ENCODE measurements around the gene FMN1.

FMN1 gene

DNA sequence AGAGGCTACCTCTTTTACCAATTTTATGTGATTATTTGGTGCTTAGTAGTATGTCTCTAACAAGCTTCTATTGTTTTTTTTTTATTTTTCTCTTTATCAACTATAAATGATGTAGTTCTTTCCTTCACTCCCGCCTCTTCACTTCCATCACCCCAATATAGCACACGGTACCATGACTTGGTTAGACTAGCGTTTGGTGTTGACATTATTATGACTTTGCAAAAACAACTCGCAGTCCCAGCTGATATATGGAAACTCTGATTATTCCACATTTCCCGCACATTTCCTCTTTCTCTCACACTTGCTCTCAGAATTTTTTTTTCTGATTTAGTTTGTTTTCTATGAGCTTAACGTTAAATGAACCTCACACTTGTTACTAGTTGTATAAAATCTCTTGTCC lies 314.5 kb downstream of the FMN1 start:
- no peak for DNase-seq

DNA sequence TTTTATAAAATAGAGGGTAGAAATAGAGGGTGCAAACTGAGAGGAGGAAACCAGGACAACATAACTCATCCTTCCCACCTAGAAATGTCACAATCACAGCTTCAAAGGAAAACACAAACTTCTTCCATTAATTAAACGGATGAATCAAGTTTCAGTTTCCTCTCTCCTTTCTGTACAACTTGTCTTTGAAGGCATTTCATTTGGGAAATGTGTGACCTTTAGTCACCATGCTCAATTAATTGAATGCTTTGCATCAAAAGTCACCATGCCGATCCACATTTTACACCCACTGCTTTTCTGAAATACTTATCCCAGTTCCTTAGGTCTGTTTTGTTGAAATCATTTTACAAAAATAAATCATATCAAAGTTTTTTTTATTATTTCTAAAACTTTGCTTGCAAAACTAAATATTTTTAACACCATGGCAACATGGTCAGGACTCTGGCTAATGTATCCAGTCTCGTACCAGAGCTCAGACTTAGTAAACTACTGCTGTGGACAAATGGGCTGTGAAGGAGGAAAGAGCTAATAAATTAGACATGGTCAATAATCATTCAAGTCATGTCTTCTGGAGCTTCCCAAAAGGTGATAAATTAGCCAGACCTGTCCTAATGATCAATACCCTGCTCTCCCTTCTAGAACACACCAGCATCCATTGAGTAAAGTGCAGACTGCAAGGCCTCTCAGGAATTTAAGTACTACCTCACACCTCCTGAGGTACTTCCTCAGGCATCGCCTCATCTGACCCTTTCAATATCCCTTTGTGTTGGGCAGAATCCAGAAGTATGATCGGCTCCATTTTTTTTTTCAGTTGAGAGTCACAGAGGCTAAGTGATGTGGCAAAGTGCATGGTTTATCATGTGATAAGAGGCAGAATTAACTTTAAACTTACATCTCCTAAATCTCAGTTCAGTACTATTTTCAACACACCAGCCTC lies 315.4 kb downstream of the FMN1 start:
- DNase-seq, result no peak

DNA sequence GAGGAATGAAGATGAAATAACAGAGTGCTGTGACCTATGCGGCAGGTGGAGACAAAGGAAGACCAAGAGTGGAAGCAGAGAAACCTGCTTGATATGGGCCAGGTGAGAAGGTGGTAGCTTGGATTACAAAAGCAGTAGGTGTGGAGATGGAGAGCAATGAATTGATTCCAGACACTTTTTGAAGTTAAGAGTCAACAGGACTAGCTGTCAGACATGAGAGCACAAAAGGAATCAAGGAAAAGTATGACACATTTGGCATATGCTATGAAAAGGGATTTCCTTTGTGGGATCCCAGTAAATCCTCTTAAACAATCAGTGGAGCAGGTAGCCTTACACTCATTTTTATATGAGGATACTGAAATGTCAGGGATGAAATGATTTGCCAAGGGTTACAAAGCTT lies 316.2 kb downstream of the FMN1 start:
- no peak for DNase-seq

DNA sequence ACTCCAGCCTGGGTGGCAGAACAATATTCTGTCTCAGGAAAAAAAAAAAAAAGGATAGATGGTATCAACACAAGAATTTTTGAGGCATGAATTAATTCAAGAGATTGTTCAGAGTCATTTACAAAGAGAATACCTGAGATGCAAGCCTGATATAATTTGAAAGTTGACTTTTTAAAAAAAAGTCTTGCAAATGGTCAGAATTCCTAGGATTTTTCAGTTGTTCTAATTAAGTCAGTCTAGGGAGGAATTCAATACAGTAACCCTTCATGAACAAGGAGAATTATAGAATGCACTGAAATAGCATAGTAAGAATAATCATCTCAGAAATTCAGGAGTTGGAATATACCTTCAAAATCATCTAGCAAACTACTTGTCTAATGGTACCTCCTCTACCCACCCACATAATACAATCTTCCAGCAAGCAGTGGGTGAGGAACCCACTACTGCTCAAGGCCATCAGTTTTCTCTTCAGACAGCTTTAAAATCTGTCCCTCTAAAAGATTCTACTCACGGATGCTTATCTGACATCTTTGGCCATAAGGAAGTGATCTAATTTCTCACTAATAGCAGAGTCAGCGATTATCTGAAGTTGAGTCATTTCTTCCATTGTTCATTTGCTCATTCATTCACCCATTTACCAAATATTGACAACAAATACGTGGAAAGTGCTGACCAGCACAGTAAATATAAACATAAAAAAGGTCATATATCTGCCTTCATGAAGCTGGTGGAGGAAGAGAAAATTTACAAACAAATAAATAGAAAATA lies 317.1 kb downstream of the FMN1 start:
- no peak for DNase-seq

DNA sequence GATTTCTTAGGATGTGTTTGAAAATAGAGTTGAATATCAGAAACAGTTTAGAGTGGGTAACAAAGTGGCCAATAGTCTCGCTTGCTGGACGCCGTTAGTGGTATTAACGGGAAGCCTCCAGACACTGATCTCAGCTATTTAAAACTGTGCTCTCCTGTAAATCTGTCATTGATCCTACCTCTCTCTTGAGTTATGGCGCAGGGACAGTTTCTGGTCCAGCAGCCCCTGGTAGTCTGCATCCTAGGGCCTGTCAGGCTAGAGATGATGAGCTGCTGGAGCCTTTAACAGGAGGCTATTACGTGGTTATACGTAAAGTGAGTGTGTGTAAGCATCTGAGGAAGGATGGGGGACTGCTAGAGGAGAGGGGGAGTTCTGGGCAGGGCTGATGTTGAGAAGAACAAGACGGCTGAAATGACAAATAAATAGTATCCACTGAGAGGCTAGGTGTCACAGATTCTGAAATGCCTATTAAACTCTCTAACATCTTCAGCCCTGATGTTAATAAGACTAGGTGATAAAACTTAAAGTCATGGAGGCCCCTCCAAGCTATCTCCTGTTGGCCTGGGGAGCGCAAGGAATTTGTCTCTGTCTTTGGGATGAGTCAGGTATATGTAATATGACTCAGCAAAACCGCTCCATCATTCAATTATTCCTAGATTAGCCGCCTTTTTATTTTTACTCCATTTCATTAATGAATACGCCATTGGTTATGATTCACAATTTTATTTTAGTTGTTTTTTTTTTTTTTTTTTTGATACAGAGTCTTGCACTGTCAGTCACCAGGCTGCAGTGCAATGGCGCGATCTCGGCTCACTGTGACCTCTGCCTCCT lies 321.0 kb downstream of the FMN1 start:
- DNase-seq, result peak; percentile 64

DNA sequence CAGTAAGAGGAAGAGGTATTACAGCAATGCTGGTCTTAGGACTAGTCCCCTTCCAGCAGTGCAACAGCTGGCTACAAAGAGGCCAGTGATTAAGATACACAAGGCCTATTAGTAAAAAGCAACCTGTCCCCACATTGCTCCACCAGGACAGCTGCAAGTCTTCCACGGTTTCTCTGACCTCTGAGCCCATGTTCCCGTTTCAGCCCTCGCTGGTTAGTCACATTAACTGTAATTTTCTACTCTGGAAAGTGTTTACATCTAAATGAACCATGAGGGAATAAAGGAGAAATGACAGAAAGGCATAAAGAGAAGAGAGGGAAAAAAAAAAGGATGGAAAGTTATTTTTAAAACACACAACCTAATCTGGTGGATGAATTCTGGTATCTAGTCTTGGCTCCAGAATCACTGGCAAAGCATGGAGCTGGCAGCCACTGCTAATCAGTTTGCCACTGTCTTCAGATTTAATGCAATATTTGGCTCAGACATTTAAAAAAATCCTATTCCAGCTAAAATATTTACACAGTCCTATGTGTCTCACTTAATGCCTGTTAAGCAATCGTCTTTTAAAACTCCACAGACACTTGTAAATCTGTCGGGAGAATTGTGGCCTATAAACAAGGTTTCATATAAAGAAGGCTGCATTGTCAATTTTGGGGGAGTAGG lies 321.8 kb downstream of the FMN1 start:
- peak; percentile 62 for DNase-seq

DNA sequence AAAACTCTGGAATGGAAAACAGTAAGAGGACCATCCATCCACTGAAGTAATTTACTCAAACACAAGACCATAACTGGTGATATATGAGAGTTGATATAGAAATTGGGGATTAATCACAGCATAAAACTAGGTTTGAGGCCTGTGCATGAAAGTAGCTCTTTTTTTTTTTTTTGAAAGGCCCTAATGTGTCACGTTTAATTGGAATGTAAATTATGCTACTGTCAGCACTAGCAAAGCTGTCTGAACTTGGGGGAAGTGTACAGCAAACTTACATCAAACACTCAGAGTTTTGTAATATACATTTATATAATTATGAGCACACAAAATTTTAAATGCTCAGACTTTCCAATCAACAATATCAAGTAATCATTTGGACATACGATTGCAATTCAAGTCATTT lies 322.6 kb downstream of the FMN1 start:
- DNase-seq, result peak; percentile 70

DNA sequence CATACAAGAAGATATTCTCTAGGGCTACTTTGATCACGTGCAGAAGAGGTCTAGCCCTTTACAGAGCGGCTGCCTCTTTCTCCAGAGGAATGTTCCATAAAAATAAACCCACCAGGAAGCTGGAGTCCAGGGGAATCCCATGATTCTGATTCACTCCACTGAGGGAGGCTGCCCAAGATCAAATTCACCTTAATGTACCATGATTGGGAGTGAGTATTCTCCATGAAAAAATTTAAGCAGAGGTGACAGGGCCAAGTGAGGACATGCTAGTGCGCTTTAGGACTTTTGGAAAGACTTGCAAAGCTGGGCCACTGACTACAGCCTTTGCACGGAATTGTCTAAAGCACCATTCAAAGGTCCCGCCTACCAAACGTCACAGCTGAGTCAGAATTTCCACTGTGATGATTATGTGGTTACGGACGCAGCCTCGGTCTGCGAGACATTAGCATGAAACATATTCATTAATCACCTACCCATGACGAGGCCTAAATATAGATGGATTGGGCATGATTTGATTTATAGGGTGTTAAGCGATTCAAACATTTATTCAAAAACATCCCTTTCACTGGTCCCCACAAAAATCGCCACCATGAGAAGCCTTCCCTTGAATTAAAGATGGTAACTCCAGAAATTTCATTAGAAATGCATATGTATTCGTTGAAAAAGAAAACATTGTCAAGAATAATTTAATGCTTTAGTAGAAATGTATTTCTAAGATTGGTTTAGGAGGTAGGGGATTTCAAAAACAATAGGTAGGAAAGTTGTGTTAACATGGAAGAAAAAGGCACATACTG lies 324.1 kb downstream of the FMN1 start:
- peak; percentile 99 for DNase-seq

DNA sequence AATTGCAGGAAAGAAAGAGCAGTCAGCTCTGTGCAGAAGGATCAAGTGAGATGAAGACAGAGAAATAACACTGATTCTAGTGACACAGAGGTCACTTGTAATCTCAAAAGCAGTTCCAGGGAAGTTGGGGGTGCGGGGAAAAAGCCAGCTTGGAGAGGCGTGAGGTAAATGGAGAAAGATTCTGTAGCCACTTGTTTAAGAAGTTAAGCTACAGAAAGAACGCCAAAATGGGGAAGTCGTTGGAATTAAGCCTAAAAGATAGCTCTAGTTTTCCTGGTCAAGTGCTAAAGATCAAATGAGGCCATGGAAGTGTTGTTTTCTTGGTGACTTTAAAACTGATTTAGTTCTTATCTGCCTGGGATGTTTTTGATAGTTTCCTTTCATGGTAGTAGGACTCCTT lies 324.7 kb downstream of the FMN1 start:
- no peak for DNase-seq

DNA sequence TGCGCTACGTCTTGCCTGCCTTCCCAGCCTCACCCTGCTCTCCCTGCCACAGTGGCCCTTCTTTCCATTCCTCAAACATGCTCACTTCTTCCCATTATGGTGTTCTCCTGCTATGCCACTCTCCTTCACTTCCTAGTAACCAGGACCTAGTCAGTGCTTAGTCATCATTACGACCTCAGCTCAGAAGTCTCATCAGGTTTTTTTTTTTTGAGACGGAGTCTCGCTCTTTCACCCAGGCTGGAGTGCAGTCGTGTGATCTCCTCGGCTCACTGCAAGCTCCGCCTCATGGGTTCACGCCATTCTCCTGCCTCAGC lies 327.2 kb downstream of the FMN1 start:
- peak; percentile 89 for DNase-seq

DNA sequence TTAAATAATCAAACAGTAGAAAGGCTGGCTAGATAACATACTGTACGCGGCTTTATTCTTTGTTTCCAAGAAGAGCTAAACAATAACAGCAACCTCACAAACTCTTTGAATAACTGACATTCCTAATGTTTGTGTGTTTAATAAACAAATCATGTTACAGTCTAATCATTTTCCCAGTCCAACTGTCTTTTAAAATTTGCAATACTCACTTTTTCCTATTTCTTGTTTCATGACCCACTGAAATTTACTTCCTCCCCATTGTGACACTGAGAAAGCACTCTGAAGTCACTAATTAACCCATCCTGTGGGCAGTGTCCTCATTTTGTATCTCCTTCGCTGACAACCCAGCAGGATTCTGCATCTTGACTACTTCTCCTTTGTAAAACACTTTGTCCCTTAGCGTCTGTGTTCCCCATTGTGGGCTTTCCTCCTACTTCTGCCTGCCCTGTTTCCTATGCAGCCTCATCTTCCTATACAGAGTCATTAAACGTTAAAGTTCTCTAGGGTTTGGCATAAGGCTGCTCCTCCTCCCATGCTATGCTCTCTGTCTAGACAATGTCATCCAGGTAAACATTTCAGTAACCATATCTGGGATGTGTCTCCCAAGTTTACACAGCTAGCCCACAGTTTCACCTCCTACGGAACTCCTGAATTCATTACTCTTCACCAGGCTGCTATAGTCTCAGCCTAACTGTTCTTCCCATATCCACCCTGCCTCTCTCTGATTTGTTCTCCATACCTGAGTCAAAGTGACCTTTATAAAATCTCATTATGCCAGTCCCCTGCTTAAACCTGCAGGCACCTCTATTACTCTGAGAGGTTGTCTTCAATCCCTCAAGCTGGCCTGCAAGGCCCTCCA lies 327.8 kb downstream of the FMN1 start:
- no peak for DNase-seq

DNA sequence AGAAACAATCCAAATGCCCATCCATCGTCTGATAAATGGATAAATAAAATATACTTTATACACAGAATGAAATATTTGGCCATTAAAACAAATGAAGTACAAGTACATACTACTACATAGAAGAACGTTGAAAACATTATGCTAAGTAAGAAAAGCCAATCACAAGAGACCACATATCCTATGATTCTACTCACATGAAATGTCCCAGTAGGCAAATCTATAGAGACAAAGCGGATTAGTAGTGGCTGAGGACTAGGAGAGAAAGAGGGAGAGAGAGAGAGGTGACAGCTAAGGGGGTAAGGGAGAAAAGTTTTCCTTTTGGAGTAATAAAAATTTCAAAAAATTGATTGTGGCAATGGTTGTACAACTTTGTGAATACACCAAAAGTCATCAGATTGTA lies 329.7 kb downstream of the FMN1 start:
- no peak for DNase-seq

DNA sequence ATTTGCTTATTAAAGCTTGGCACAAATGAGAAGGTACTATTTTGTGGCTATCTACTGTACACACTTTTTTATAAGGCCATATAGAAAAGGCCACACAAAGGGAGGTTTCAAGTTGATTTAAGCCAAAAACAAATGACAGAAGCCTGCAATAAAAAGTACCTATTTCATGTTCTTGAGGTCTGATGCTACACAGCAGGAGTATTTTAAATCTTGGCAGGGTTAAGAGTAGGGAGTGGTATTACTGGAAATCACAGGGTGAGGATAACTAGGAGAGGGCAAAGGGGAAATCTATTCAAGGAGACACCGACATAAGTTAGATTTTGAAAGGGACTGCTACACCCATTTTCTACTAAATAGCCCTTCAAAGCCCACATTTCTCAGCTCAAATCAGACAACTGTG lies 330.5 kb downstream of the FMN1 start:
- DNase-seq, result no peak

DNA sequence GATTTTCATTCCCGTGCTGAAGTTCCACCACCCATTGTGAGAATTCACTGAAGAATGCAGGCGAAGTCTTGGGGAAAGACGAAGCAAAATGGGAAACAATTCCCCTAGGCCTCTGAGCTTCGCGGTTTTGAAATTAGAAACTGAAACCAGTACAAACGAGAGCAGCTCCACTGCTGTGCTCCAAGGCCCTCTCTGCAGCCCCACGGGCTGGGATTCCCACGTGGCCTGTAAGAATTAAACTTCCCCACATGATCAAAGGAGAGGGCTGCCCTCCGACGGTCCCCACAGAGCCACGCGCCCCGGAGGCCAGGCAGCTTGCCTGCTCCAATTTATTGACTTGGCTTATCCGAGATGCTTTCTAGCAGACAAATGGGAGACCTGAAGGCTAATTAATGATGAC lies 332.8 kb downstream of the FMN1 start:
- peak; percentile 88 for DNase-seq

DNA sequence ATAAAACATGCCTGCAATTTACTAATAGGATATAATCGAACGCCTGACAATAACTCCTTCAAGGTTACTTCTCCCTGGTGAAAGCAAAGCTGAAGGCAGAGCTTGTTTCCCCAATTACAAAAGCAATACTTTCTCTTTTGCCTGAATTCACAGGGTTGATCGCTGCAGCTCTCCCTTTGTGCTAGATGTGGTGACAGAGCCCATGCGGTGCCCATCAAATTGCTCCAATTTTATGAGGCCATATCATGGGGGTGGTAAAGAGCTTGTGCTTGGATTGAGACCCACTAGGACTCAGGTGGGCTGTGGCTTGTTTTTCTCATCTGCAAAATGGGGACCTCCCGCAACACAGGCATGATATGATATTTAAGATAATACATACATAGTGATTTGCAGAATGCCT lies 333.3 kb downstream of the FMN1 start:
- no peak for DNase-seq

DNA sequence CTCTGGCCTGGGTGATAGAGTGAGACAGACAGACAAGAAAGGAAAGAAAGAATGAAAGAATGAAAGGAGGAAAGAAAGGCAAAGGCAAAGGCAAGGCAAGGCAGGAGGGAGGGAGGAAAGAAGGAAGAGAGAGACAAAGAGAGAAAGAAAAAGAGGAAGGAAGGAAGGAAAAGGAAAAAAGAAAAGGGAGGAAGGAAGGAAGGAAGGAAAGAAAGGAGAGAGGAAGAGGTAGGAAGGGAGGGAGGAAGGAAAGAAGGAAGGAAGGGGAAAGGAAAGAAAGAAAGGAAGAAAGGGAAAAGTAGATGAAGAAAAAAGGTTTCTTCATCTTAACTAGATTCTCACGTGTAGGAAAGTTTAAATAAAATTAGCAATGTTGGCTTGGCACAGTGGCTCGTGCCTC lies 334.5 kb downstream of the FMN1 start:
- no peak for DNase-seq

DNA sequence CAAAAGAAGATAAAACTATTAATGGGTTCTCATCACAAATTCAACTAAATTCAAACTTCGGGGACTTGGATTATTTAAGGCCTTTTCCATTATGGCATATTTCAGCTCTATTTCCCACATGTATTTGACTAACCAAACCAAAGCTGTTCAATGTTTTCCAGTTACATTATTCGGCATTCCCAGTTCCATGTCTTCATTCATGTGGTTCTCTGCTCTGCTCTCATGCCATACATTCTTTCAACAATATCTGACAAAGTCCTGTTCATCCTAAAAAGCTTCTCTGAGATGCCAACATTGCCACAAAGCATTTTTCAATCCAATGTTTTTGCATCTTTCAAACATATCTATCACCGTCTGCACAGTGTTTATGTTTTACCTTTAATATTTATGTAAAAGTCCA lies 335.3 kb downstream of the FMN1 start:
- peak; percentile 53 for DNase-seq

DNA sequence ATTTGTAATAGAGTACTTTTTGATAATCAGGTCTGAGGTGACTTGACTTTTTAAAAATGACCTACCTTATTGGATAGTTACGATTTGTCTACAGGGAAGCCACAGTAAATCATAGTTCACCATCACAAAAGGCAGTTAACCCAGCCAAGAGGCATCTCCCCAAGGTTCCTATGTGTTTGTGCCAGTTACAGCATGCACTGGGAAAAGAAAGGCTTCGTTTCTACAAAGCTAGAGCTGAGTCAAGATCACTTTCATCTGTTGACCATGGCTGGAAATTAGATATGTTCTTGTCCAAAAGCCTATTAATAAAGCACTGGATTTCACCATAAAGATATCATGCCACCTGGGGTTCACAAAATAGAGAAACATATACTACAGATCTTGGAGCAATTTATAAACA lies 336.8 kb downstream of the FMN1 start:
- DNase-seq, result no peak

DNA sequence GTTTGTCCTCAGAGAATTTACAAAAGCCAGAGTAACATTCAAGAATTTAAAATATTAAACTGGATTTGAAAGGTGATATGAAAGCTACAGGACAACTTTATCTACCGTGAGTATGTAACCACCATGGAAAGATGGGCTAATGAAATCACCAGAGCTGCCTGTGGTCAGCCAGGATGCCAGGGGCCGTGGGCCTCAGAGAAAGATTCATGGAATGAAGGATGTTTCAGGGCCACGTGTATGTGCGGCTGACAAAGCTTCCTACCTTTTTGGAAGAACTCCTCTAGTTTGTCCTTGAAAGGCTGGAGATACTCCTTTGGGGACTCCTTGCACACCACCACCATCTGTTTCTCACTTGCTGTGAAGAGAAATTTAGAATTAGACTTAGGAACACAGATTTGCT lies 337.8 kb downstream of the FMN1 start:
- DNase-seq, result peak; percentile 86

DNA sequence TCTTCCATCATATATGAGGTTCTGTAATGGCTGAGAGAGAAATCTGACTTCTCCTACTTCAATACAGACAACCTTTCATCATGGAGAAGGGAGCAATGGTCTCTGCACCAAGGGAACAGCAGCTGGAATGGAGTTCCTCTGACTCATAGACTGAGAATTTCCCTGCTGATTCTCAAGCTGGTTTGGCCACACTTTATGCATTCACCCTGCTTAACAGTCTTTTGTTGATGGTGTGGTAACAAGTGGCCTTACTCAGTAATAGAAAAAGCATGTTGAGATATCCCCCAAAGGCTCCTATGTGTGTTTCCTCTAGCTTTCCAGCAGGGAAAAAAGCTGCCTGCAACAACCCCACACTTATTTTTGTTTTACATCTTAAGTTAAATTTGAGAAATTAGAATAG lies 338.6 kb downstream of the FMN1 start:
- DNase-seq, result peak; percentile 99

DNA sequence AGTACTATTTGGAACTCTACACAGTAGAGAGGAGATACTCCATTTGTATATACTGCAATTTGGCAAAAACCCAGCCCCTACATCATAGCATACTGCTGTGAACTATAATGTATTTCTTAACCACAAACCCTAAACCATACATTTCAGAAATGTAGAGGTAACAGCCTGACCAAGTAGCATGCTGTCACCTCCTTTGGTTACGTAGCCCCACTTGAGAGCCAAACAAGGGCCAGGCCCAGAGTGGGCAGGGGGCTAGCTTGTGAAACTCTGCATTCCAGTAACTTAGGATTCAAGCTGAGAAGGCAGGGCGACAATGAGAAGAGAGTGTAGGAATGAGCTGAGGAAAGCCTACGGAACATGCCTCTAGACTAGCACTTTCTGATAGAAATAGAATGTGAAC lies 340.9 kb downstream of the FMN1 start:
- DNase-seq, result peak; percentile 68
